SHP77 treated with DMSO at 0.1 percent for 48 hours (cell line): ENCODE measurements around the gene DOK4.

Source experiments
- DNase-seq: peaks from one replicate; lab custom pipeline; 2025; lab: John Stamatoyannopoulos, UW

The DOK4 gene

GRCh38 chr16:57485916-57486857 is at the start of gene DOK4:
DOK4 (minus strand) TSS chr16:57486493; CDS start chr16:57479507, 6,986 bp downstream.
- DNase-seq, result no peak

DNA sequence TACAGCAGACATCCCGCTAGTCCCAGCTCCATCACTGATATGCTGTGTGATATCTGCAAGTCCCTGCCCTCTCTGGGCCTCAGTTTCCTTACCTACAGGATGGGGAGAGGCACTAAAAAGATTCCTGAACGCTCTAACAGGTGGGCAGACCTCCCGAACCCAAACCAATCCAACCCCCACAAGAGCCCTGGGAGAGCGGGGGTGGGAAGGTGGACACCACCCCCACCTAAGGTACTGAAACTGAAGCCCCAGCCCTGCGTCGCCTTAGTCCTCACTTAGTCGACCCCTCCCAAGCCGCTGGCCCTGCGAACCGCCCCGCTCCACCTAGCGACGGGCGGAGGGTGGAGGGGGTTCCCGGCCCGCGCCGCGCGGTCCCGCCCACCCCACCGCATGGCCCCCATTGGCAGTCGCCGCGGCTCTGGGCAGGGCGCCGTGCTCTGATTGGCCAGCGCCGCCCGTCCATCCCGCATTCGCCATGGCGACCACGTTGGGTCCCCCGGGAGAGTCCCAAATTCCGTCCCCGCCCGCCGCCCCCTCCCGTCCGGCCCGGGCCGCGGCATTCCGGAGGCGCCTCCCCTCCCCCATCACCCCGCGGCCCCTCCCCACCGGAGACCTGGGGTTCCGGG is 49.5 kb upstream of the DOK4 start:
- peak; percentile 26 for DNase-seq

GRCh38 chr16:57534881-57535658 is 48.8 kb upstream of the DOK4 start:
- no peak for DNase-seq

GRCh38 chr16:57534337-57534880 is 48.1 kb upstream of the DOK4 start:
- DNase-seq, result no peak

GRCh38 chr16:57533431-57534336 is 47.4 kb upstream of the DOK4 start:
- DNase-seq, result no peak

DNA sequence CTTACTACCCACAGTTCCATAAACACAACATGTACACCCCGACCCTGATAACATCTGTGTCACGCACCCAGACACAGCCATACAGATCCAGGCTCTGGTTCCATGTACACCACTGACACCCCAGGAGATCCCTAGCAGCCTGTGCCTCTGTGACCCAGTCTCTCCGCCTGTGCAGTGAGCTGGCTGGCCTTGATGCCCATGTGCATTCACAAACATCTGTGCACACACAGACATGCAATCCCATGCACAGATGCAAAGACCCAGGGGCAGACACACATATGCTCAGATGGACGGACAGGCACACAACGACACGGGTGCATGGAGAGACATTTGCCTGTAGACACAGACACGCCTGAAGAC is 46.0 kb upstream of the DOK4 start:
- DNase-seq, result no peak

- DNase-seq, result no peak
Measured at GRCh38 chr16:57531635-57532265, 45.5 kb upstream of the DOK4 start.

DNA sequence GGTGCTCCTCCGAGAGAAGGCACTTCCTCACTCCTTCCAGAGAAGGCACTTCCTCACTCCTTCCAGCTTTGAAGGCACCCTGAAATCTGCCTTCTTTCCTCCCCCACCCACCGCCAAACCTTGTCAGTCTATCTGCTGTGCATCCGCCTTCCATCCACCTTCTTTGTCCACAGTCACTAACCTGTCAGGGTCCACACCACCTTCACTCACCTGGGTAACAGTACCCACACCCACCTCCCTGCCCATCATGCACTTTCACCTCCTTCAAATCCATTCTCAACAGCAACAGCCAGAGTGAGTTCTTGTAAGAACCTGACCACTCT is 44.9 kb upstream of the DOK4 start:
- no peak for DNase-seq

DNA sequence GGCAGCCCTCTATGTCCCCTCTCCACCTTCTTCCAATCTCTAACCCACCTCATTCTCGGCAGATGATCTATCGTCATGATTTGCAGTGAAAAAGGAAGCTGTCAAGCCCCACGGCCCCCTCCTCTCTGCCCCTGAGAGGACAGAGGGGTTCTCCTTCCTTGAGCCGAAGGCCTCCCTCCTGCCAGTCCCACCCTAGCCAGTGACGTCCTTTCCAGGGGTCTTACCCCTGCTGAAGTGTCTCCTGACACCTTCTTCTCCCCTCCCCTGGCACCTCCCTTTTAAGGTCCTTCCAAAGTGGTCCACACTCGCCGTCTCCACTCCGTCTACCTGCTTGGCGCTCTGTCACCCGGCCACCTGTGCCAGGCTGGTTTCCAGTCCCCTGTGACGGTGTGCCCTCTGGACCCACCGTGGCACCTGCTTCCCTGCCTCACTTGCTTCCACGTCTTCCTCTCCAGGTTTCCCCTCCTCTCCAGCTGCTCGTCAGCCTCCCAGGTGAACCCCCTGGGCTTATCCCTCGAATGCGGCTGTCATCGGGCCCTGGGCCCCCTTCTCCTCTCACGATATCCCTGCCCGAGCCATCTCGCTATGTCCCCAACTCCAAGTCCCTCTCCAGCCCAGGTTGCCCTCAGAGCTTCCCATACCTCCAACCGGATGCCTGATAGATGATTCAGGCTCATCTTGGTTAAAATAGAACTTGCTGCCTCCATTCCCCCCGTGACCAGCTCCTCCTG is 44.4 kb upstream of the DOK4 start:
- DNase-seq, result no peak

- no peak for DNase-seq
Measured at GRCh38 chr16:57530104-57530521, 43.8 kb upstream of the DOK4 start.

DNA sequence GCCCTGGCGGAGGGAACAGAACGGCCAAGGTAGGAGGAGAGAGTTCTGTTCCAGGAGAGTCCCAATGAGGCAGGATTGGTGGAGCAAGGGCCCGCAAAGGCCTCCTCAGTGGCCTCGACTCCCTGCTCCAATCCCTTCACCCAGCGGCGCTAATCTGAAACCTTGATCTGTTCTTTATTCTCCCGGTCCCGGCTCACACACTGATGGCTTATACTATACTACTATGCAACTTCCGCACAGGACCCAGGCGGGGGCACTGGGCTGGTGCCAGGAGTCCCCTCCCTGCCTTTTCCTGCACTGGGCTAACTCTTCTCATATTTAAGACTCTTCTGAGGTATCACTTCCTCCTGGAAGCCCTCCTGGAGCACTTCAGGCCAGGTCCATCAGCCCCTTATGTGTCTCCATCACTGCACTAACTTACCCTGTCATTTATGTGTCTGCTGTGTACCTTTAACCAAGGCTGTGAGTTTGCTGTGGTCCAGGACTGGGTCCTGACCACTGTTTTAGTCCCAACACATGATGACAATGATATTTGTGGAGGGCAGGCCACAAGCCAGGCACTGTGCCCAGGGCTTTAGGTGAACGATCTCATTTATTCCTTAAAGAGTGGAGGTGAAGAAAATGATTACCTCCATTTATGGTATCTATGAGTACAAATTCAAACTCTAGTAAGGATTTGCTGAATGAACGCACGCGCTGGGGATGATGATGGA is 43.3 kb upstream of the DOK4 start:
- DNase-seq, result no peak

GRCh38 chr16:57528499-57529390 is 42.5 kb upstream of the DOK4 start:
- no peak for DNase-seq

- no peak for DNase-seq
Measured at GRCh38 chr16:57527610-57528360, 41.5 kb upstream of the DOK4 start.

DNA sequence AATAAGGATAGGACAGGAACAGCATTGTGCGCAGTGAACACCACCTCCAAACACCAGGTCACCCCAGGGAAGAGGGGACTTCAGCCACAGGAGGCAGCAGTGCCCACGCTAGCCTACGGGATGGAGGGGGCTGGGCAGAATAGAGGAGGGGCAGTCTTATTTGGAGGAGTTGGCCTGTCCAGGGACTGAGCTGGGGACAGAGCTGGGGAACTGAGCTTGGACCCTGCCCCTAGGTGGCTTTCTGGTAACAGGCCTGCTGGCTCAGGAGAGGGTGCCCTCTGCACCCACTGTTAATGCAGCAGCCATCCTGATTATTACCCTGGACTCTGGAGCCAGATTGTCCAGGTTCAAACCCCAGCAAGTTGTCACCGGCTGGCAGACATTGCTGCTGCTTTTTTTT is 40.7 kb upstream of the DOK4 start:
- DNase-seq, result no peak

DNA sequence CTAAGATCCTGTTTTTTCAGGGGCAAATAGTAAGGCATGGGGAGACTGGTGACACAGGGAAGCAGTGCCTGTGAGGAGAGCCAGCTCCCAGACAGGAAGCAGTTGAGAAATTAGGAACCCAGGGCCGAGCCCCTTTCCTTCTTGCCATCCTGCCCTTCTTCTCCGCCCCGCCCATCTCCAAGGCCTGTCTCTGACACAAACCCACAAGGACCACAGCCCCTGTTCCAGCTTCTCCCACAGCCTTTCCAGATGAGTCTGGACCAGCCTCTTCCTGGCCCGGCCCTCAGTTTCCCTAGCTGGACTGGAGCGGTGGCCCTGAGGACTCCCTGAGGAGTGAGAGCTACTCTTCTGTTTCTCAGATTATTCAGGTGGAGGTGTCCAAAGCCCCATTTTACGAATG is 40.2 kb upstream of the DOK4 start:
- no peak for DNase-seq

- no peak for DNase-seq
Measured at GRCh38 chr16:57525761-57526160, 39.5 kb upstream of the DOK4 start.

- no peak for DNase-seq
Measured at GRCh38 chr16:57522960-57523359, 36.7 kb upstream of the DOK4 start.
